GM23338 (cell line): ENCODE results near the gene OXCT1. TPM values are rescaled to one million over a fixed set of nuclear protein-coding genes. Genes with fewer than 3 reads are reported as not detected.

Experiments used
- ATAC-seq: fragments of 200-7000 bp; cut with Tn5 transposase; 3 replicates; pipeline ENCODE4 v1.9.1; 2020
- DNase-seq: peaks from one replicate; pipeline ENCODE4 v3.0.0-alpha.2; 2015; ENCODE audit warnings: low spot score
- H2AFZ ChIP-seq: fragments of 200-600 bp; sonication (generic); 2 replicates; pipeline ENCODE4 v1.8.0; 2016; ENCODE audit warnings: antibody characterized with exemption, mild to moderate bottlenecking, moderate library complexity
- H3F3A ChIP-seq: fragments of 200-600 bp; sonication (generic); replicated peaks from 2 replicates; pipeline ENCODE4 v1.8.0; 2017; ENCODE audit warnings: antibody characterized with exemption, mixed run types, low read depth
- H3K27ac ChIP-seq: fragments of 200-600 bp; sonication (generic); 2 replicates; pipeline ENCODE4 v1.6.1; 2016; ENCODE audit warnings: low read depth
- H3K27me3 ChIP-seq: fragments of 200-600 bp; sonication (generic); 2 replicates; pipeline ENCODE4 v1.8.0; 2016; ENCODE audit warnings: mild to moderate bottlenecking, mixed run types, moderate library complexity; ENCODE audit not compliant: insufficient read depth
- H3K36me3 ChIP-seq: fragments of 200-600 bp; sonication (generic); 2 replicates; pipeline ENCODE4 v1.8.0; 2016; ENCODE audit warnings: mild to moderate bottlenecking; ENCODE audit not compliant: insufficient read depth
- H3K4me1 ChIP-seq: fragments of 200-600 bp; sonication (generic); 2 replicates; pipeline ENCODE4 v1.8.0; 2016; ENCODE audit warnings: mild to moderate bottlenecking, moderate library complexity; ENCODE audit not compliant: insufficient read depth
- H3K4me2 ChIP-seq: fragments of 200-600 bp; sonication (generic); 2 replicates; pipeline ENCODE4 v1.7.1; 2017; ENCODE audit warnings: mixed run types
- H3K4me3 ChIP-seq: fragments of 200-600 bp; sonication (generic); 2 replicates; pipeline ENCODE4 v1.6.1; 2016; ENCODE audit warnings: mixed run types
- H3K79me2 ChIP-seq: fragments of 200-600 bp; sonication (generic); replicated peaks from 2 replicates; pipeline ENCODE4 v1.8.0; 2017; ENCODE audit warnings: mild to moderate bottlenecking; ENCODE audit not compliant: insufficient read depth
- H3K9me2 ChIP-seq: fragments of 200-600 bp; sonication (generic); 2 replicates; pipeline ENCODE4 v1.8.0; 2017; ENCODE audit not compliant: insufficient read depth
- H4K20me1 ChIP-seq: fragments of 200-600 bp; sonication (generic); replicated peaks from 2 replicates; pipeline ENCODE4 v1.8.0; 2017; ENCODE audit warnings: mild to moderate bottlenecking; ENCODE audit not compliant: insufficient read depth
- H3K27ac Mint-ChIP-seq: 2 replicates; pipeline ENCODE4 v1.8.0; 2020; ENCODE audit warnings: inconsistent platforms, mild to moderate bottlenecking, moderate library complexity, mixed read lengths
- H3K27me3 Mint-ChIP-seq: 3 replicates; pipeline ENCODE4 v1.8.0; 2022; ENCODE audit warnings: low read depth, mild to moderate bottlenecking, moderate library complexity, mixed read lengths, inconsistent platforms; ENCODE audit not compliant: insufficient read depth, poor library complexity
- H3K36me3 Mint-ChIP-seq: 3 replicates; pipeline ENCODE4 v1.8.0; 2021; ENCODE audit warnings: low read depth, mild to moderate bottlenecking, inconsistent platforms, moderate library complexity, mixed read lengths
- H3K4me1 Mint-ChIP-seq: 3 replicates; pipeline ENCODE4 v1.8.0; 2020; ENCODE audit warnings: mild to moderate bottlenecking, inconsistent platforms, mixed read lengths
- H3K4me3 Mint-ChIP-seq: 3 replicates; pipeline ENCODE4 v1.8.0; 2021; ENCODE audit warnings: moderate library complexity, mild to moderate bottlenecking, inconsistent platforms, mixed read lengths
- H3K9me3 Mint-ChIP-seq: 3 replicates; pipeline ENCODE4 v1.8.0; 2020; ENCODE audit warnings: moderate library complexity, mild to moderate bottlenecking, inconsistent platforms, mixed read lengths
- CTCF ChIP-seq, 2 experiments: fragments of 200-600 bp in 1 of 2; sonication (generic) in 1 of 2; conservative IDR thresholded peaks; 2 replicates each; pipeline versions ENCODE4 v1.5.1 to v1.6.1; 2016 to 2017; ENCODE audit warnings: antibody characterized with exemption in 2 of 2, low read depth in 2 of 2, mild to moderate bottlenecking in 2 of 2, moderate library complexity in 1 of 2
- ETS1 ChIP-seq: IDR thresholded peaks from 2 replicates; pipeline ENCODE4 v1.6.1; 2016; ENCODE audit warnings: antibody characterized with exemption
- EZH2 ChIP-seq: fragments of 200-600 bp; sonication (generic); IDR thresholded peaks from one replicate; pipeline ENCODE4 v1.8.0; 2017; ENCODE audit warnings: antibody characterized with exemption, mild to moderate bottlenecking, low read depth; ENCODE audit not compliant: unreplicated experiment
- EZH2phosphoT487 ChIP-seq: fragments of 200-600 bp; sonication (generic); IDR thresholded peaks from one replicate; pipeline ENCODE4 v1.8.1; 2018; ENCODE audit warnings: antibody characterized with exemption; ENCODE audit not compliant: unreplicated experiment
- JUNB ChIP-seq: IDR thresholded peaks from one replicate; pipeline ENCODE4 v1.6.1; 2016; ENCODE audit warnings: antibody characterized with exemption; ENCODE audit not compliant: unreplicated experiment
- NANOG ChIP-seq: IDR thresholded peaks from 2 replicates; pipeline ENCODE4 v1.6.1; 2016; ENCODE audit warnings: antibody characterized with exemption, borderline replicate concordance
- REST ChIP-seq: IDR thresholded peaks from one replicate; pipeline ENCODE4 v1.6.1; 2018; ENCODE audit warnings: antibody characterized with exemption; ENCODE audit not compliant: unreplicated experiment
- STAT1 ChIP-seq: IDR thresholded peaks from one replicate; pipeline ENCODE4 v1.6.1; 2016; ENCODE audit warnings: antibody characterized with exemption; ENCODE audit not compliant: unreplicated experiment
- ZNF331 ChIP-seq: fragments of 250-450 bp; sonication (Bioruptor Pico); IDR thresholded peaks from 2 replicates; pipeline ENCODE4 v1.5.0; 2020; ENCODE audit warnings: low read depth, mild to moderate bottlenecking, moderate library complexity
- polyA plus RNA-seq: library from polyadenylated mRNA; unstranded; fragments of >200 nt; fragmentation: Nextera tagmentation; extraction: Ambion mirVana; gene quantifications from 2 replicates; pipeline ENCODE4 v1.2.1, GENCODE V29; 2016
- total RNA-seq: library from RNA; depleted of rRNA; stranded (reverse); fragments of >200 nt; shearing (Covaris generic); gene quantifications from 2 replicates; pipeline ENCODE4 v1.2.3, GENCODE V29; 2014
- TF ChIP-seq, protein P1 (sequence below): fragments of 250-450 bp; sonication (Bioruptor Pico); IDR thresholded peaks from 2 replicates; pipeline ENCODE4 v1.5.0; 2020; ENCODE audit warnings: mild to moderate bottlenecking, moderate library complexity

Gene OXCT1
- total and polyA plus RNA-seq, 2 experiments from 2014 or later = 11.6 to 37.0 TPM

DNA sequence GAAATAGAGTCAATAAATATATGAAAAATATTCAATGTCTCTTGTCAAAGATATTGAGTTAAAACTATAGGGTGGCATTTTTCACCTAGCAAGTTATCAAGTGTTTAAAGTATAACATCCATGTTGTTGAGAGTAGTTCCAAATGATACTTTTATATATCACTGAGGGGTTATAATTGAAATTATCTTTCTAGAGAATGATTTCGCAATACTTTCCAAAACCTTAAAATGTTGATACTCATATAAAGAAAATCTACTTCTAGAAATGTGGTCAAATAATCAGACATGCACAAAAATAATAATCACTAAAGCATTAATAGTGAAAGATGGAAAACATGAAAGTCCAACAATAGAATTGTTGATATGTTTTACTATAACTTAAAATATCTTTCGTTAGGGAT lies 50.1 kb downstream of the OXCT1 start:
- no peak overlapping the region for H3K4me2 ChIP-seq
- DNase-seq (no peak), ATAC-seq (no peak)
- H3K79me2 ChIP-seq = no peaks in the 10 kb centered on the region
- Mint-ChIP-seq H3K4me1 (no peaks in the 10 kb centered on the region; the same call in 2 of the 3 replicates), H3K9me3 (no peaks in the 10 kb centered on the region), H3K27ac (no peak overlapping the region), H3K27me3 (no peaks in the 10 kb centered on the region), H3K36me3 (no peaks in the 10 kb centered on the region; the same call in 2 of the 3 replicates), H3K4me3 (no peak overlapping the region)
- TF ChIP-seq EZH2phosphoT487 = no peak
- TF ChIP-seq JUNB = no peak
- no peak for TF ChIP-seq CTCF (conservative IDR thresholded peaks at IDR 0.05; ENCODE audit: low read depth in 2 of 2)
- TF ChIP-seq, protein P1, sequence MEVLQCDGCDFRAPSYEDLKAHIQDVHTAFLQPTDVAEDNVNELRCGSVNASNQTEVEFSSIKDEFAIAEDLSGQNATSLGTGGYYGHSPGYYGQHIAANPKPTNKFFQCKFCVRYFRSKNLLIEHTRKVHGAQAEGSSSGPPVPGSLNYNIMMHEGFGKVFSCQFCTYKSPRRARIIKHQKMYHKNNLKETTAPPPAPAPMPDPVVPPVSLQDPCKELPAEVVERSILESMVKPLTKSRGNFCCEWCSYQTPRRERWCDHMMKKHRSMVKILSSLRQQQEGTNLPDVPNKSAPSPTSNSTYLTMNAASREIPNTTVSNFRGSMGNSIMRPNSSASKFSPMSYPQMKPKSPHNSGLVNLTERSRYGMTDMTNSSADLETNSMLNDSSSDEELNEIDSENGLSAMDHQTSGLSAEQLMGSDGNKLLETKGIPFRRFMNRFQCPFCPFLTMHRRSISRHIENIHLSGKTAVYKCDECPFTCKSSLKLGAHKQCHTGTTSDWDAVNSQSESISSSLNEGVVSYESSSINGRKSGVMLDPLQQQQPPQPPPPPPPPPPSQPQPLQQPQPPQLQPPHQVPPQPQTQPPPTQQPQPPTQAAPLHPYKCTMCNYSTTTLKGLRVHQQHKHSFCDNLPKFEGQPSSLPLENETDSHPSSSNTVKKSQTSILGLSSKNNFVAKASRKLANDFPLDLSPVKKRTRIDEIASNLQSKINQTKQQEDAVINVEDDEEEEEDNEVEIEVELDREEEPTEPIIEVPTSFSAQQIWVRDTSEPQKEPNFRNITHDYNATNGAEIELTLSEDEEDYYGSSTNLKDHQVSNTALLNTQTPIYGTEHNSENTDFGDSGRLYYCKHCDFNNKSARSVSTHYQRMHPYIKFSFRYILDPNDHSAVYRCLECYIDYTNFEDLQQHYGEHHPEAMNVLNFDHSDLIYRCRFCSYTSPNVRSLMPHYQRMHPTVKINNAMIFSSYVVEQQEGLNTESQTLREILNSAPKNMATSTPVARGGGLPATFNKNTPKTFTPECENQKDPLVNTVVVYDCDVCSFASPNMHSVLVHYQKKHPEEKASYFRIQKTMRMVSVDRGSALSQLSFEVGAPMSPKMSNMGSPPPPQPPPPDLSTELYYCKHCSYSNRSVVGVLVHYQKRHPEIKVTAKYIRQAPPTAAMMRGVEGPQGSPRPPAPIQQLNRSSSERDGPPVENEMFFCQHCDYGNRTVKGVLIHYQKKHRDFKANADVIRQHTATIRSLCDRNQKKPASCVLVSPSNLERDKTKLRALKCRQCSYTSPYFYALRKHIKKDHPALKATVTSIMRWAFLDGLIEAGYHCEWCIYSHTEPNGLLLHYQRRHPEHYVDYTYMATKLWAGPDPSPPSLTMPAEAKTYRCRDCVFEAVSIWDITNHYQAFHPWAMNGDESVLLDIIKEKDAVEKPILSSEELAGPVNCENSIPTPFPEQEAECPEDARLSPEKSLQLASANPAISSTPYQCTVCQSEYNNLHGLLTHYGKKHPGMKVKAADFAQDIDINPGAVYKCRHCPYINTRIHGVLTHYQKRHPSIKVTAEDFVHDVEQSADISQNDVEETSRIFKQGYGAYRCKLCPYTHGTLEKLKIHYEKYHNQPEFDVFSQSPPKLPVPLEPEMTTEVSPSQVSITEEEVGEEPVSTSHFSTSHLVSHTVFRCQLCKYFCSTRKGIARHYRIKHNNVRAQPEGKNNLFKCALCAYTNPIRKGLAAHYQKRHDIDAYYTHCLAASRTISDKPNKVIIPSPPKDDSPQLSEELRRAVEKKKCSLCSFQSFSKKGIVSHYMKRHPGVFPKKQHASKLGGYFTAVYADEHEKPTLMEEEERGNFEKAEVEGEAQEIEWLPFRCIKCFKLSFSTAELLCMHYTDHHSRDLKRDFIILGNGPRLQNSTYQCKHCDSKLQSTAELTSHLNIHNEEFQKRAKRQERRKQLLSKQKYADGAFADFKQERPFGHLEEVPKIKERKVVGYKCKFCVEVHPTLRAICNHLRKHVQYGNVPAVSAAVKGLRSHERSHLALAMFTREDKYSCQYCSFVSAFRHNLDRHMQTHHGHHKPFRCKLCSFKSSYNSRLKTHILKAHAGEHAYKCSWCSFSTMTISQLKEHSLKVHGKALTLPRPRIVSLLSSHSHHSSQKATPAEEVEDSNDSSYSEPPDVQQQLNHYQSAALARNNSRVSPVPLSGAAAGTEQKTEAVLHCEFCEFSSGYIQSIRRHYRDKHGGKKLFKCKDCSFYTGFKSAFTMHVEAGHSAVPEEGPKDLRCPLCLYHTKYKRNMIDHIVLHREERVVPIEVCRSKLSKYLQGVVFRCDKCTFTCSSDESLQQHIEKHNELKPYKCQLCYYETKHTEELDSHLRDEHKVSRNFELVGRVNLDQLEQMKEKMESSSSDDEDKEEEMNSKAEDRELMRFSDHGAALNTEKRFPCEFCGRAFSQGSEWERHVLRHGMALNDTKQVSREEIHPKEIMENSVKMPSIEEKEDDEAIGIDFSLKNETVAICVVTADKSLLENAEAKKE (CRISPR knock-in tag) = no peak
- no peak for TF ChIP-seq REST
- no peak for TF ChIP-seq ZNF331 (CRISPR knock-in tag)
- TF ChIP-seq STAT1 = no peak
- TF ChIP-seq ETS1 = no peak
- TF ChIP-seq NANOG = no peak
- no peak for TF ChIP-seq EZH2
- H3K4me3 ChIP-seq = no peak overlapping the region
- H2AFZ ChIP-seq = no peak overlapping the region
- no peaks in the 10 kb centered on the region for H3K9me2 ChIP-seq
- H3K36me3 ChIP-seq = no peaks in the 10 kb centered on the region
- H4K20me1 ChIP-seq = no peaks in the 10 kb centered on the region; the same call in 1 of the 2 replicates
- no peaks in the 10 kb centered on the region for H3F3A ChIP-seq
- H3K4me1 ChIP-seq = no peaks in the 10 kb centered on the region
- no peak overlapping the region for H3K27ac ChIP-seq
- no peaks in the 10 kb centered on the region for H3K27me3 ChIP-seq
